NCI-H1436 (cell line): ENCODE measurements around the gene NTF3.

ENCODE experiments used
- DNase-seq: peaks from one replicate; lab custom pipeline; 2025; lab: John Stamatoyannopoulos, UW

NTF3 gene

DNA sequence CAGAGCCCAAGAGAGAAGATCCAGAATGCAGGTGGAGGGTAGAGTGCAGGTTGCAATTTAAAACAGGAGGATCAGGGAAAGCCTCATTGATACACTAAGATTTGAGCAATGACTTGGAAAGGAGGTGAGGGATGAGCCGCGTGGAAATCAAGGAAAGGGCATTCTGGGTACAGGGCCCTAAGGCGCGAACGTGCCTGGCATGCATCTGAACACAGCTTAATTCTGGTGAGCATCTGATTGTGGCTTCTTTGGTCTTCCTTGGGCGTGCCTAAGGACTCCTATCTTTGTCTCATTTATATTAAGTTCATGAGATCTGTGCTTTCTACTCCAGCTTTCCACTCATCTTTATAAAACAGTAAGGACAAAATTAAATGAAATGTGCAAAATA is 79.3 kb downstream of the NTF3 start:
- no peak for DNase-seq

DNA sequence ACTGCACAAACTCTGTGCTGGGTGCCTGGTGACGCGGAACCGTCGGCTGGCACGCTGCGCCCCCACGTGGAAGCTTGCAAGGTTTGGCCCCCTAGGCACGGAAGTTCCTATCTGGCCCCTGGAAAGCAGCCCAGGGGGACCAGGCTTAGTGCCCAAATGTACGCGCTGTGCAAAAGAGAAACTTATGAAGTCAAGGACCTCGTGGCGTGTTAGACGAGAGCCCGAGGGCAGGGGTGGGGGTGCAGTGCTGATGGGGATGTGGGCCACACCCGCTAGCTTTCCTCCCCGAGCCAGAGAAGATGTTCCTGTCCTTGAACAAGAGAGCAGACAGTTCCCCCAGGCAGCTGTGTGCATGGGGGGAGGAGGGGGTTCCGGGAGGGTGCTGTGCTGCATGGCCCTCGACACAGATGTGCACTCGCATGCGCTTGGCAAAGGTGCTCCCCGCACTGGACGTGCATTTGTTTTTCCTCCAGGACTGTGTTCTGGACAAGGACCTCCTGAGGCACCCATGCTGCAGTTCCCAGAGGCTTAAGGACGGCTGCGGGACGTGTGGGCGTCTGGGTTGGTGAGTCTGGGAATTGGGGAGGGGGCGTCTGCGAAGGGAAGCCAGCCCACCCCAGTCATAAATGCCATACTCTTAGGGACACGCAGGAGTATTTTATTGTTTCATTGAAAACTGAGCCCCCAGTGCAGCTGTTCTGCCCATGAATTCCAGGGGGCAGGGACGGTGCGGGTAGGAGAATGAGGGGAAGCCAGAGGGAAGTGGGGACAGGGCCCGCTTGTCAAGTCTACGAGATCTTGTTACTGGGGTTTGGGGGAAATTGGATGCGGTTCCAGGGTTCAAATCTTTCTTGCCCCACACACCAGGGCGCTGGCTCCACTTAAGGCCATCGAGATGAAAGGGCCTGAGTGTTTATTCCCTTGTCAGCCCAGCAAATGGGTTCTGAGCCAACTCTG is 80.0 kb downstream of the NTF3 start:
- no peak for DNase-seq

DNA sequence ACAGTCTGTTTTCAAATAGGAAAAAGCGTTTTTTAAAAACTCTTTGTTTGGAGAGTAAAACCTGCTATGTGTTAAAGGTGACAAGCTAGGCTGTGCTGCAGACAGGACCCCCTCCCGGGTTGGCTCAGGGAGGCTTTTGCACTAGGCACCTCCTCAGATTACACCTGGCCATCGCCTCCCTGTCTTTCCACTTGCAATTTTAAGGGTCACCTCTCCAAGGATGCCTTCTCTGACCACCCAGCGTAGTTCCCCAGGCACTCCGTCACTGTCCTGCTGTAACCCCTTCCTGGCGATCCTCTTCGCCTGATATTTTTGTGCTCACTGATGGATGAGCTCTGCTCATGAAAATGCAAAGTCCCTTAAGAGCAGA is 80.7 kb downstream of the NTF3 start:
- no peak for DNase-seq

- DNase-seq, result no peak
Measured at GRCh38 chr12:5513406-5513805, 81.5 kb downstream of the NTF3 start.

DNA sequence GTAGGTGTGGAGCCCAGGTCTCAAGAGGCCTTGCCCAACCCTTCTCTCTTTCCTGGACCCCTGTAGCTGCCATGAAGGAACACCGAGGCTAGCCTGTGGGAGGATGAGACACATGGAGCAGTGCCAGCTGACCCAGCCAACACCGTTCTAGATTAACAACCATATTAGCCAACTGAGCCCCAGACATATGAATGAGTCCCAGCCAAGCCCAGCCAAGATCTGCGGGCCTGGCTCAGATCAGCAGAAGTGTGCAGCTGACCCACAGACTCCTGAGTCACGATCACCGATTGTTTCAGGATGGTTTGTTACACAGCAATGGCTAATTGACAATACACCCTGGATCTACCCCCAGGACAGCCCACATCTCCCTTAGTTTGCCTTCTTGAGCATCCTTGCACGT is 82.1 kb downstream of the NTF3 start:
- DNase-seq, result no peak

GRCh38 chr12:5514545-5514944 is 82.6 kb downstream of the NTF3 start:
- no peak for DNase-seq

GRCh38 chr12:5515458-5515857 is 83.5 kb downstream of the NTF3 start:
- DNase-seq, result no peak

- DNase-seq, result no peak
Measured at GRCh38 chr12:5516371-5517241, 84.7 kb downstream of the NTF3 start.

DNA sequence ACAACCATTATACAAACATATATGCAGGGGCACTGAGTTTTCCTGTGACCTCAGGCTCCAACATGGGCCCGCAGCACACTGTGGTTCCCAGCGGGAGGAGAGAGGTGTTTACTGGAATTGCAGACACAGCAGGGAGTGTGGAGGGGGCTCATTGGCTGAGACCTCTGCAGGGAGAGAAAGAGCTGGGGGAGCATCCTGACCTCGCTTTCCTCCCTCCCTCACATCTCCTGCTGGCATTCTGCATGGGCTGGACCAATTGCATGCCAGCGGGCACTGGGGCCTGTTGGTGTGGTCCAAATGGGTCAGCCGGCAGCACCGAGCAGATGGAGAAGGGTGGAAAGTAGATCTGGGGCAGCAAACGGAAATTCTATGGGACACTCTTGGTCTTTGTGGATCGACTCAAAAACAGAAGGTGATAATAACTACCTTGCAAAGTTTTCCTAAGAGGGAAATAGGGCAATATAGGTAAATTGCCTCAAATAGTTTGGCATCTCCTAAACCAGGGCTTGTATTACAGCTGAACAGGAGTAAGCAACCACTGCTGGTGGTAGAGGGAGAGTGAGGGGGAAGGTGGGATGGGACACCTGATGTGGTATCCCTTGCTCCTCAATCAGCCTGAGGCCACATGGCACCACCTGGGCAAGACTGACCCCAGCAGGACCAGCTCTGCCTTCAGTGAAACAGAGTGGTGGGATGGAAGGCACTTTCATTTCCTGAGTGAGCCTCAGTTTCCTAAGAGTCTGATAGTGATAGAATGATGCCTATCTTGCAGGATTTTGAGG is 86.9 kb downstream of the NTF3 start:
- no peak for DNase-seq

GRCh38 chr12:5520037-5520436 is 88.1 kb downstream of the NTF3 start:
- DNase-seq, result no peak

- no peak for DNase-seq
Measured at GRCh38 chr12:5520831-5521230, 88.9 kb downstream of the NTF3 start.

- no peak for DNase-seq
Measured at GRCh38 chr12:5521456-5522325, 89.8 kb downstream of the NTF3 start.

- DNase-seq, result no peak
Measured at GRCh38 chr12:5522432-5523335, 90.8 kb downstream of the NTF3 start.

- DNase-seq, result no peak
Measured at GRCh38 chr12:5523396-5524115, 91.6 kb downstream of the NTF3 start.

- no peak for DNase-seq
Measured at GRCh38 chr12:5524116-5524768, 92.3 kb downstream of the NTF3 start.

DNA sequence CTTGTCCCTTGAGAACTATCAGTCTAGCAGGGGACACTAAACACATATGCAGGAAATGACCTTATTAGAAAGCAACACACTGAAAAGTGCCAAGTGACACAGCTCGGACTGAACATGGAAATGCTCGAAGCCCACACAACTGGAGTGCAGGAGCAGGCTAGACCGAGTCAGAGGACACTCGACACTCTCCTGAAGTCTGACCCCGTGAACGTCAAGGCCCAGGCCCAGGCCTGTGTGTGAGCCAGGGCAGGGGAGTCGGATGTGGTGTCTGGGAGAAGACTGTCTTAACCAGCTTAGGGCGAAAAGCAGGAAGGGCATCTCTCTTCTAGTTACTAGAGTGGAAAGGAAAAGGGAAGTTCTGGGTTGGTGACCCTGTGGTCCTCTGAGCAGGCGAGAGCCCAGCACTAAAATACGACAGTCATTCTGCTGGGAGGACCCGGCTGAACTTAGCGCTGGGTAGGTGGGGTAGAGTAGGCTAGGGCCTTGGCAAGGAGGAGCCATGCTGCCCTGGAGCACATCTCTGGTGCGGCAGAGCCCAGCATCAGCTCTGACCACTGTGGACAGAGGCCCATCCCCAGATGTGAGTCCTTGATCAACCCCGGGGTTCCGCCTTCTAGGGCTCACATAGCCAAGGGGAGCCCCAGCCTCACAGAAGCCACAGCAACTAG is 93.0 kb downstream of the NTF3 start:
- DNase-seq, result no peak

DNA sequence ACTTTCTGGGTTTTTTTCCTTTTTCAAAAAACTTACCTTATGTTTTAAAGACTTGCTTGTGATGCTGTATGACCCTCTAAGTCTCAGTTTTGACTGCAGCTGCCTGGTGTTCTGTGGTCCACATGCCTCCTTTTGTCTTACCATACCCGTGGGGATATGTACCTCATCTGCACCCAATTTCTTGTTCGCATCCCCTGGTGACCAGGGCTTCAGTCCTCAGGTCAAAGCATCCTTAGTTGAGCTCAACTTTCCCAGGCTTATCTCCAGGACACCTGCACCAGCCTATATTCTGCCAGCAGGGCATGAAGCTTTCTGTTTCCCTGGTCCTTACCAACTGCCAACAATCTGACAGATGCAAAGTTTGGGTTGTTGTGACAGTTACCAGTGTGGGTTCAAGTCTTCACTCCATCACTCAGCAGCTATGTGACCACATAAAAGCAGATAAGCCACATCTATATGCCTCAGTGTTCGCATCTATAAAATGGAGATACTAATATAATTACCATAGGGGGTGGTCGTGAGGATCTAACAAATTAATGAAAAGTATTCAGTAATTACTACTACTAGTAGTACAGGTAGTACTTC is 94.0 kb downstream of the NTF3 start:
- no peak for DNase-seq

GRCh38 chr12:5533368-5533767 is 101.5 kb downstream of the NTF3 start:
- DNase-seq, result no peak
